GM21360 (cell line): Measurements from ENCODE around the gene DNAI1.

ENCODE experiments used
- ATAC-seq: cut with Tn5 transposase; IDR thresholded peaks from one replicate; pipeline ENCODE4 v1.9.1; 2021; ENCODE audit warnings: mild to moderate bottlenecking, moderate library complexity; ENCODE audit not compliant: unreplicated experiment

DNAI1 gene

DNA sequence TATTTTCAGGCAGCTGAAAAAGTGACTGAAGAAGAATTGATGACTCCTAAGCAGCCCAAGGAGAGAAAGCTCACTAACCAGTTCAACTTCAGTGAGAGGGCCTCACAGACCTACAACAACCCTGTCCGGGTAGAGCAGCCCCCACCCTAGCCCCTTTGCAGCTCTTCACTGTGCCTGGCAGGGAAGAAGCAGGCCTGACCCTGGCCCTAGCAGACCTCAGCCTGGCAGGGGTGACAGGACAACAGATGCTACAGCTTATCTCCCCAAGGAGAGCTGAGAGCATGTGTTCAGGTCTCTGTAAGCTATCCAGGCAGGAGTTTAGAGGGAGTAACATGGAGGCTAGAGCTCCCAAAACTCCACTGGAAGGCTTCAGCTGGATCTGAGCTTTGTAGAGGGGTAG lies 31.8 kb downstream of the DNAI1 start:
- no peak for ATAC-seq

DNA sequence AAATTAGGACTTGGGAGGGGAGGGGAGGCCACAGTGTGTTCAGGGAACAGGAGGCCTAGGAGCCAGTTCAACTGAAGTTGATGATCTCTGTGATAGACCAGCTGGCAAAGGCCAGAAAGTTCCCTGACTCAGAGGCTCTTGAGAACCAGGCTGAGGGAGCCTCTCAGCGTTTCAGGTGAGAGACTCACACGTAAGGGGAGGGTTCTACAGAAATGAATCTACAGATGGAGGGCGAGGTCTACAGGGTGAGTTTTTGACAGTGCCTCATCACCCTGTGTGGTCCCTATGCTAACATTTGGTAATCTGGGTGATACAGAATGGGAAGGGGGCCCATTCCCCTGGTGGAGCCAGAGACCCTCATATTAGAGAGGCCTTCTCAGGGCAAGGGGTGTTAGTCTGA lies 32.2 kb downstream of the DNAI1 start:
- ATAC-seq = no peak

DNA sequence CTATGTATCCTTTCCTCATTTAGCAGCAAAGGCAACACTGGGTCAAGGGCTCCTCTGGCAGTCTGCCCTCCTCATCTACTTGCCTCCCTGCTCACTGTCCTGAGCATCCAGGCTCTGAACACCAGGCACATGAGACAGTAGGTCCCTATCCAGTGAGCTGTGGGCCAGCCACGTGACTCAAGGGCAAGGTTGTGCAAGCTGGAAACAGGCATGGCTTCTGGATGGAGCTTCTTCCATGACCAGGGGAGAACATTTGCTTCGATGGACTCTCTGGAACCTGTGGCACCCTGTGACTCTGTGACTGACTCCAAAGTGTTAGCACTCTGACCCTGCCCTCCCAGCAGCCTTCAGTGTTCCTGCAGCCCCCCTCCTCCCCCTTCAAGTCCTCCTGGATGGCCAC lies 33.0 kb downstream of the DNAI1 start:
- no peak for ATAC-seq

DNA sequence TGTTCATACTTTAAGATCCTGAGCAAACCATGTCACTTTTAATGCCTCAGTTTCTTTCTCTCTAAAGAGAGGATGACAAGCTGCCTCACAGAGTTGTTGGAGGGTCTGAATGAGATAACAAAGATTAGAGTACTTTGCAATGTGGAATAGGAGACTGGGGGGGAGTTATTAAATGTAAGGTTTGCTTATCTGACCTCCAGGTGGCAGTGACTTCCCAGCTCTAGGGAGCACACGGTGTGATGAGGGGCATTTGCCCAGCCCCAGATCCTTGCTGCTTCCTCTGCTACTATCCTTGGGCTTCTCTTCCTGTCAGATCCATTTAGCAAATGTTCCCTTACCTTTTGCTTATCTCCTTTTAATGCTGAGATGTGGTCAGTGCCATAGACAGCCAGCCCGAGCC lies 33.4 kb downstream of the DNAI1 start:
- no peak for ATAC-seq

DNA sequence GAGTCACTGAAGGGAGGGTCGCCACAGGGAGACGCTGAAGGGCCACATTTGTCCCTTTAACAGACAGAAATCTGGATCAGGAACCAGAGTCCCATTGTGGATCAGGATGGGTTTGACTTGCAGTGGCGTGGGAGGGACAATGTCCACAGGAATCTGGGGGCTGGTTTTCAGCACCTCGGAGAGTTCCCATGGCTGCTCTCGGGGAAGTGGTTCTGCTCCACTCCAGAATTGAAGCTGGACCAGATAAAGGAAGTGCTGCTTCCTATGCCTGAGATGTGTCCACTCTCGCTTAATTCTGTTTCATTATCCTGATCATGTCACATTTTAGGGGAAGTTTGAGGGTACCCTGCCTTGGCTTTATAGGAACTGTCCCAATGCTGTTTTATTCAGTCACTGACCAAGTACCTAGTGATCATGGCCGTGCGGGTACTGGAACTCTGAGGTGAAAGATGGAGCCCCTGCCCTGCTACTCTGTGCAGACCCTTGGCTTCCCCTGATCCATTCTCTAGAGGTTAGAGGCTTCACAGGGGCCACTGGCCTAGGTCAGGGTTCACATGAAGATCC lies 35.4 kb downstream of the DNAI1 start:
- no peak for ATAC-seq

DNA sequence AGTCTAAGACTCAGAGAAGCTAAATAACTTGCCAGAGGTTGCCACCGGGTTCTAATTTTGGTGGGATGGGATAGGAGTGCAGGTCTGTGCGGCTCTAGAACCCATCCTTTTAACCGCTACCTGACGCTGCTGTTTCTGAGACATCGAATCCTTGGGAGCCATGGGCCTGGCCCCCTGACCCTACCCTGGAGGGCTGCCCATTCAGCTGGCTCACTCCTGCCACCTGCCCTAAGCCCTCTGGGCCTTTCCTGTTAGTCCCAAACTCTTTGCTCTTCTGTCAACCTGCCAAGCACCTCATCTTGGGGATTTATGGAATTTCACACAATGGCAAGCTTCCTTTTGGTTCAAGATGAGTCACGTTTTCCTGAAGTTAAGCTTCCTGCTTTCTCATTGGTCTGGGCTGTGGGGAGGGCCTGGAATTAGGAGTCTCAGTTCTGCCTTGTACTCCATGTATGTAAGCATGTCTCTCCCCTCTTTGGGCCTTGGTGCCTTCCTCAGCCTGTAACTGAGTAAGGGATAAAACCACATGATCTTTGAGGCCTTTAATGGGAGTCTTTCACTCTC lies 37.6 kb downstream of the DNAI1 start:
- ATAC-seq = no peak

DNA sequence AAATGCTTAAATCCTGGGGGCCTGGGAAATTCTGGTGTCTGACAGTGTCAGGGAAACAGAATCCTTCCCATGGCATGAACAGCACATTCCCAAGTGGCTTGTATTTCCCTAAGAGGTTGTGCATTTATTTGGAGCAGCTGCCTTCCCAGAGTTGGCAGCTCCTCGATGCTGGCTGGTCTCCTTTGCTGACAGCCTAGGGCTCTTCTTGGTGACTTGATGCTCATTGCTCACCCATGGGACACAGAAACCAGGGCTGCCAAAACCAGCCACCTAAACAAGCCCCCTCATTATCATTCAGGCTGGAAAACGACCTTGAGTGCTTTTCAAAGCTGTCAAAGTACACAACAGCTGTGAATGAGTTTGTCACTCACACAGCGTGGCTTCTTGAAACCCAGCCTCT lies 39.9 kb downstream of the DNAI1 start:
- ATAC-seq = no peak

DNA sequence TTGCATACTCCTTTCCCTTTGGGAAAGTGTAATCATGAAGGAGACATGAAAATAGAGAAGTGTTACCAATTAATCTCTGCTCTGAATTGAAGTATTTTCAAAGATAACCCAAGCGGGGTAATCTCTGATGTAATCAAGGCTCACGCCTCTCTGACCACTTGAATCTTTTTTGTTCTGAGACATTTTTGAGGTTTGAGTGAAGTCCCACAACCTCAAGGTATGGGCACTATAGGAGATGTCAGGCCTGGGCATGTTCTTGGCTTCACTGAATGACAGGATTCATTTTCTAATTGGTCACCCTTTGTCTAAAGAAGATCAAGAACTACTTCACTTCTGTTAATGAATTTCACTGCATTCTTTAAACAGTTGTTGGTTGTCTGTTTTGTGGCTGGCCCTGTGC lies 40.5 kb downstream of the DNAI1 start:
- no peak for ATAC-seq

DNA sequence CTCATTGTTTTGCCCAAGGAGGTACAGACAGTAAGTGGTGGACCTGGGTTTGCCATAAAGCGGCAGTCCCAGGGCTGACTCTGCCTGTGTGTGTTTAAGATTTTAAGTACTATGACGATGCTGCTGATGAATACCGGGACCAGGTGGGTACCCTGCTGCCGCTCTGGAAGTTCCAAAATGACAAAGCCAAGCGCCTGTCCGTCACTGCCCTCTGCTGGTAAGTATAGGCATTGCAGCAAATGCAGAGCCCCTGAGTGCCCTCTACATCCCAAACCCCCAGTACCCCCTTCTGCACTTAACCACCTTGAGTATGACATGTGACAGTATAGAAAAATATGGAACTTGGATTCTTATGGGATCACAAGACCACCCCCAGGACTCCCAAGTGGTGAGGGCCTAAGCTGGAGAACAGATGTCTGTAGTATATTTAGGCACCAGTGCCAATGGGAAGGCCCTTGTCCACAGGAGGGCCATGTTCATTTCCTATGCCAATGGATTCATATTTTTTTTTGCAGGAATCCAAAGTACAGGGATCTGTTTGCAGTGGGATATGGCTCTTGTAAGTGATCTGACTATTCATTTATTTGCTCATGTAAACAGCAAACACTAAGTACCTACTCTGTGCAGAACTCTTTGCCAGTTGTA lies 42.1 kb downstream of the DNAI1 start:
- ATAC-seq = no peak

DNA sequence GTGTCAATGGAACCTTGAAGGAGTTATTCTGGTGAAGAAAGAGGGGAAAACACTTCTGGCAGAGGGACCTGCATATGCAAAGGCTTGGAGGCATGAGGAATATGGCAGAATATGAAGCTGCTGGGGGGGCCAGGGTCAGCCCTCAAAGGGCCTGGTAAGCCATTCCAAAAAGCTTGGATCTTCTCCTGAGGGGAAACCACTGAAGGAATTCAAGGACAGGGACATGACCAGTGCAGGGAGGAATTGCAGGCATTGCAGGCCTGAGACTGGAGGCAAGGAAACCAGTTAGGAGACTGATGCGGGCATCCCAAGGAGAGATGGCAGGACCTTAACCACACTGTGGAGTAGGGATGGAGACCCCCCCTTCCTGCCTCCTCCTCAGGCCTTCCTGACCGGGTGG lies 42.8 kb downstream of the DNAI1 start:
- no peak for ATAC-seq

DNA sequence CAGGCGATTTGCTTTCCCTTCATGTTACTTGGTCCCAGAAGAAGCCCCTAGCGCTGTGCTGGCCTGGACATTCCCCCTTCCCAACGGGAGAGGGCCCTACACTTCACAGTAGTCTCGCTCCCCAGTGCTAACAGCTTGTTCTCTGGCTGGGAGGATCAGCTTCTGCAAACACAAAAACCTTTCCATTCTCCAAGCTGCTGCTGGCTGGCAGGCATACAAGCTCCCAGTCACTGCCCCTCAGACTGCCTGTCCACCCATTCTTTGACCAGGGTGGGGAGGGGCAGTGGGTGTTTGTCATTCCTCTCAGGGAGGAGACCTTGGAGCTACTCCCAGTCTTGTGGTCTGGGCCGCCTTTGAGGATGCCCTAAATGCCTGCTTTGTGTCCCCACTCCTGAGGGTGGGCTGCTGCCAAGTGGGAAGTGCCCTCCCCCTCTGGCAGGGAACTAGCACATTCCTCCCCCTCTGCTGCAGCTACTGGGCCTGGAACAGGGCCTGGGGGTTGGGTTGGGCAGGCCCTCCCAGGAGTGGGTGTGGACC lies 43.4 kb downstream of the DNAI1 start:
- ATAC-seq = no peak

DNA sequence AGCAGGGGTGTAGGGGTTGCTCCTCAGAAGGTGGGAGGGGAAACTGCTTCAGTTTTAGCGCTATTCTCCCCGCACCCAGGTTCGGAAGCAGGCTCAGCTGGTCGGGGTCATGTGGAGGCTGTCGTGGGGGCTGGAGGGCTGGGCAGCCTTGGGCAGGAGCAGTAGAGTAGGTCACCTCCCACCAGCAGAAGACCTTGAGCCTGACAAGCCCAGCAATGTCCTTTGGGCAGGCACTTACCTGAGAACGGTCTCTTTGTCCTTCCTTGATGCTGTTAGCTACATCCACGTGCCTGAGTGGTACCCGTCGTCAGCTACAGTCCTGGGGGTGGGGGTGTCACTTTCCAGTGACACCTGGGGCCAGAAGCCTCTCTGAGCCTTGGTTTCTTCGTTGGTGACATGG lies 43.9 kb downstream of the DNAI1 start:
- no peak for ATAC-seq

DNA sequence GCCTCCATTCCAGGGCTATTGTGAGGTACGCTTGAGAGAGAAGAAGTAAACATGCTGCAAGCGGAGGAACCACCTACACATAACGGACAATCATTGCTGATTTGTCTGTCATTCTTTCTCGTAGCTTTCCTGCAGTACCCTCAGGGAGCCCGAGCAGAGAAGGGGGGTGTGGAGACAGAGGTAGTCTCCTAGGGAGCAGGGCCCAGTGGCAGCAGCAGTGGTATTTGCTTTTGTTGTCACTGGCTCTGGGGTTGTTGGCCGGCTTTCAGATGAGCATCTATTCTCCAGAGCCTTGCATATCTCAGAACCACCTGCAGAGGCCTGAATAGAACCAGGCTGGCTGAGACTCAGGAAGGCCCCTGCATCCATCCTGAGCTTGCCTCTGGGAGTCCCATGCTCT lies 44.3 kb downstream of the DNAI1 start:
- ATAC-seq = no peak

DNA sequence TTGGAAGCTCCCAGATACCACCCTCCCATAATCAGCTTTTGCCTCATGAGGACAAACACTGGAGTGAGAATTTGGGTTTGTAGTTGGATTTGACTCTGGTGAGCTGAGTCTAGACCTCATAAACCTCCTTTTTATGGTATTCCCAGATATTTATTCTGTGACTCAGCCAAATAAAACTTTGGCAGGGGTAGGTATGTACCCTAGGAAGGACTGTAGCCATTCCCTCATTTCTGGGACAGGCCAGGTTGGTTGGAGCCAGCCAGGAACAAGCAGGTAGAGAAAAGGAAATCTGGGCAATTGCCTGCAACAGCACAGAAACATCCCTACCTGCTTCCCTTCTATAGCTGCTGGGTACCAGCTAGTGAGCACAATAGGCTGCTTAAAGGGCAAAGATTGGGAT lies 44.8 kb downstream of the DNAI1 start:
- no peak for ATAC-seq

DNA sequence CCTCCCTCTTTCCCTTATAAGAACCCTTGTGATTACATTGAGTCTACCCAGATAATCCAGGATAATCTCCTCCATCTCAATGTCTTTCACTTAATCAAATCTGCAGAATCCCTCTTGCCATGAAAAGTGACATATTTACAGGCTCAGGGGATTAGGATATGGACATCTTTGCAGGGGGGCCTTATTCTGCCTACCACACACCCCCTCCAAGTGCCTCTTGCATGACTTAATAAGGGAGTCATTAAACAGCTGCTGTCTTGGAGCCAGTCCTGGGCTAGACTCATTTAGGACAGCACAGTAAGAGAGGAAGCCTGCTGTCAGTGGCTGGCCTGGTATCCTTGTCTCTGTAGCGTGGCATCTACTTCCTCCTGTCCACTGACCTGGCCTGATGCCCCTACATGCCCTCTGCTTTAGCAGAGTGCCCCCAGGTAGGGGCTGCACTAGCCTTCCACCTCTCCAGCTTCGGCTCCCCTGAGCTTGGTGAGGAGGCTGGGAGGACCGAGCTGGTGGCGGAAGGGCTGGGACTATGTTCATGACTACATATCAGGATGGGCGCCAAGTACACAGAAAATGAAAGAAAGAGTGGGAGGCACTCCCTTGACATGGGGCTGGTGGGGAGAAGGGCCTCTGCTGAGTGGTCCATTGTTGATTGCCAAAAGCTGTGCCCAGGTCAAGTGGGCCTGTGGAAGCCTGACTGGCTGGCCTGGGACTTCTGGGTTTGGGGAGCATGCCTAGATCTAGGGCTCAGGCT lies 46.9 kb downstream of the DNAI1 start:
- no peak for ATAC-seq

DNA sequence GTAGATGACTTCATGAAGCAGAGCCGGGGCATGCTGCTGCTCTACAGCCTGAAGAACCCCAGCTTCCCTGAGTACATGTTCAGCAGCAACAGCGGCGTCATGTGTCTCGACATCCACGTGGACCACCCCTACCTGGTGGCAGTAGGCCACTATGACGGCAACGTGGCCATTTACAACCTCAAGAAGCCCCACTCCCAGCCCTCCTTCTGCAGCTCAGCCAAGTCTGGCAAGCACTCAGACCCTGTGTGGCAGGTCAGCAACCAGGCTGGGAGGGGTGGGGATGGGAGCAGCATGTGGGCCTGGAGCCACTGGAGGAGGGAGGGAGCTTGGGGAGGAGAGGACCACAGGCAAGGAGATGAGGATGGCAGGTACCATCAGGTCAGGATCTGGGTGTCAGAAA lies 48.0 kb downstream of the DNAI1 start:
- ATAC-seq = no peak

DNA sequence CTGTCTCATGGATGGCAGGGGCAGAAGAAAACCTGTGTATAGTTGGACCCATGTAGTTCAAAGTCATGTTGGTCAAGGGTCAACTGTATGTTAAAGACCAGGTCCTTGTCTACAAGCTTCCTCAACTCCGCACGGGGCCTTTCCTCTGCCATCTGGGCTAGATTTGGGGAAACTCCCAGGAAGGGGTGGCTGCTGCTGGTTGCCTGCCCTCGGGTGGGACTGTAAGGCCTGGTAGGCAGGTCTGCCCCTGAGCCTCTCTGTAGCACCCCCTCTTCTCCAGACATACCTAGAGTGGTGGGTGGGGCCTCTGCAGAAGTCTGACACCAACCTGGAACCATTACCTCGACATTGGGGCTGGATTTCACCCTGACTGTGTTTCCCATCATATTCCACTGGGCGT lies 49.0 kb downstream of the DNAI1 start:
- no peak for ATAC-seq

DNA sequence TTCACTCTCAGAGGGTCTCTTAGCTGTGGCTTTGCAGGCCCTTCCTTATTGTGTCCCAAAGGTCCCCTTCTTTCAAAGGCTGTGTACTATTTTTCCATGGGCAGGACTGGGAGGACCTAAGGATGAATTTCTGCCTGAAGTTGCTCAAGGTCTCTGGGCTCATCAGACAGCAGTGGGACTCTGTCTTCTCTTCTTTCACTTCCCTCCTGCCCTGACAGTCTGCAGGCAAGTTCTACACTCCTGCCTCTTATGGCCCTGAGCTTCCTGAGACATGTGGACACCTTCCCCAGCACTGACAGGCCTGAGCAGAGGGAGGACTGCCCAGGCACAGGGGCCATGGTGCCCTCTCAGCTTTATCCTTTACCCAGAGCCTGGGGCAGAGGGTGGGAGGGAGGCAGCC lies 49.4 kb downstream of the DNAI1 start:
- no peak for ATAC-seq

DNA sequence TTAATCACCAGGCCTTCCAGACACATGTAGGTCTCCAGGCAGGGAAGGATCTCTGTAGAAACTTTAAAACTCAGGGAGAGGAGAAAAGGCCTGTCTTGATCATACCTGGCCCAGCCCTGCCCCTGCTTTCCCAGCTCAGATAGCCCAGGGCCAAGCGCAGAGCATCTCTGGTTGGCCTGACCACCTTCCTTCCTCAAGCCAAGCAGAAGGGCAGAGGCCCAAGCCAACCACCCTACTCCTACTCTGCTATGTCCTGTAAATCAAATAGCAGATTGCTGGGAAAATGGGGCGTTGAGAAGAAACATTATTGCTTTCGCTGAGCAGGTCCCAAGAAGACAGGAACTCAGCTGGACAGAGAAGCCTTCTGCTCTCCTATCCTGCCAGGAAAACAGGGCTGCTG lies 49.9 kb downstream of the DNAI1 start:
- ATAC-seq = no peak

DNA sequence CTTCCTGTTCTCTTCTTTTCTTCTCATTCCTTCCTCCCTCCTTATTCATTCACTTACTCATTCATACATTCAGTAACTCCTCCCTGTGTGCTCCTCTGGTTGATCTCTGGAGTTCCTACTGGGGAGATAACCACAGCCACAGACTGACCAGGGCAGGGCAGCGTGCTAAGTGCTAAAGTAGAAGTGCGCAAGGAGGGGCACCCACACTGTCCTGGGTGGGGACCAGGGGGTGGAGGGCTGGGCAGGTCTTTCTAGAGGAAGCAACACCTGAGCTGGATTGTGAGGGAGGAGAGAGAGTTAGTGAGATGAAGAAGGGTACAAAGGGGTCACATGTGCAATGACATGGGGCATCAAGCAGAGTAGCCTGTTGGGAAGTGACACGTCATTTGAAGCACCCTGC lies 50.3 kb downstream of the DNAI1 start:
- ATAC-seq = no peak

DNA sequence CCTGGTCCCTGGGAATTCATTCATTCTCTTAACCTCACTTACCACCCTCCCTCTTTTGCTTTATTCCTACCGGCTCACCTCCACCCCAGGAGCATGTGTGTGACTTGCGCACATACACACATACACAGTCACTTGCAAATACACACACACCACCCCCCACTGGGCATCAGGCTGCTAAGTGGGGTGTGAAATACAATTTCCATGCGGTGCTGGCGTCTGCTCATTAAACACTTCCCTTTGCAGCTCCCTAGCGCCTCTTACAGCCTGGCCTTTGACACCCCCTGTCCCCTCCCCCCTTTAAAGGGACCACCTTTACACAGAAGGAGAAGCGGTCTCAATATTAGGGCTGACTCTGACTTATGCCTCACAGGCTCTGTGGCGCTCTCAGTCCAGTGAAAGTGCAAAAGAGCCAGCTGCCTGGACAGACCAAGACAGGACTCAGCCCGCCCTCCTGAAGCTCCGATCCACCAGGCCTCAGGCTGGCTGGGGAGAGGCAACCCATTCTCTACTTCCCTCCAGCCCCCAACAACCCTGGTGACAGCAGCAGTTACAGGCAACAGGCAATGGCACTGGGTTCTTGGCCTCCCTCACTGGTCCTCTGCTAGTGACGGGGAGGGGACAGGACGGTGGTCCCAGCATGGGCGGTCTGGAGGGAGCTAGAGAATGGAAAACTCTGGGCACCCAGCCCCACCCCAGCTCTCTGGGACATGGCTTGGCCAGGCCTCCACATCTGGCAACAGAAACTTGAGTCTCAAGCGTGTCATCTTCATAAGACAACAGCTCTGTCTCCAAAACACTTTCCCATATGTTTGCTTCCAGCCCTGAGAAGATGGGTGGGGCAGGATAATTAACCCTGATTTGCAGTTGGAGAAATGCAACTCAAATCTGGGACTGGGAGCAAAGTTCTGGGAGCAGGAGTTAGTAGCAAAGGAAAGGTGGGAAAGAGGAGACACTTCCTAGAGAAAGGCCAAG lies 52.2 kb downstream of the DNAI1 start:
- no peak for ATAC-seq
